OCI-LY7 (cell line): ENCODE measurements around the gene ZNF267. TPM values are rescaled to one million over a fixed set of nuclear protein-coding genes. Genes with fewer than 3 reads are reported as not detected.

Experiments used
- BruUV-seq: library from RNA; stranded (reverse); fragments of 400-500 nt; replicated peaks from 2 replicates; lab custom pipeline; 2021; lab: Mats Ljungman, UMichigan
- CTCF ChIA-PET: fragments of 300-600 bp; sonication (Branson Sonifier 250); formaldehyde crosslinking; loops from one replicate; lab custom pipeline; 2022; ENCODE audit warnings: antibody characterized with exemption; ENCODE audit not compliant: unreplicated experiment; lab: Charles Lee
- POLR2A ChIA-PET: fragments of 300-600 bp; sonication (Branson Sonifier 250); formaldehyde crosslinking; loops from one replicate; lab custom pipeline; 2022; ENCODE audit warnings: antibody characterized with exemption; lab: Charles Lee
- DNase-seq: peaks from one replicate; pipeline ENCODE4 v3.0.0-alpha.2; 2015; ENCODE audit warnings: low spot score
- H2AFZ ChIP-seq: fragments of 200-600 bp; sonication (generic), shearing (Covaris generic); 2 replicates; pipeline ENCODE4 v1.6.1; 2014; ENCODE audit warnings: mild to moderate bottlenecking, antibody characterized with exemption, low read length, moderate library complexity
- H3K27ac ChIP-seq: fragments of 200-600 bp; sonication (generic); 2 replicates; pipeline ENCODE4 v1.5.1; 2014; ENCODE audit warnings: mixed run types, low read depth, mild to moderate bottlenecking, moderate library complexity, low read length, inconsistent platforms; ENCODE audit not compliant: poor library complexity, severe bottlenecking
- H3K36me3 ChIP-seq: fragments of 200-600 bp; sonication (generic); 2 replicates; pipeline ENCODE4 v1.6.1; 2014; ENCODE audit warnings: mild to moderate bottlenecking, antibody characterized with exemption, low read length, moderate library complexity, mixed read lengths; ENCODE audit not compliant: insufficient read depth
- H3K4me1 ChIP-seq: fragments of 200-600 bp; sonication (generic); 2 replicates; pipeline ENCODE4 v1.5.1; 2014; ENCODE audit warnings: mild to moderate bottlenecking, low read length; ENCODE audit not compliant: insufficient read depth, poor library complexity, severe bottlenecking
- H3K4me2 ChIP-seq: fragments of 200-600 bp; sonication (generic); 2 replicates; pipeline ENCODE4 v1.6.1; 2014; ENCODE audit warnings: mild to moderate bottlenecking, low read length
- H3K4me3 ChIP-seq: fragments of 200-600 bp; sonication (generic); 2 replicates; pipeline ENCODE4 v1.5.1; 2014; ENCODE audit warnings: mild to moderate bottlenecking, low read depth, low read length; ENCODE audit not compliant: poor library complexity, severe bottlenecking
- H3K79me2 ChIP-seq: fragments of 200-600 bp; sonication (generic); 2 replicates; pipeline ENCODE4 v1.6.1; 2016; ENCODE audit warnings: low read depth, mild to moderate bottlenecking, low read length, moderate library complexity, mixed read lengths; ENCODE audit not compliant: insufficient read depth
- H3K9me2 ChIP-seq: fragments of 200-600 bp; sonication (generic); 2 replicates; pipeline ENCODE4 v1.6.1; 2016; ENCODE audit warnings: mild to moderate bottlenecking, low read length, mixed read lengths; ENCODE audit not compliant: insufficient read depth
- H3K9me3 ChIP-seq: fragments of 200-600 bp; sonication (generic); 2 replicates; pipeline ENCODE4 v1.6.1; 2014; ENCODE audit warnings: mild to moderate bottlenecking, mixed run types, low read length, mixed read lengths
- H4K20me1 ChIP-seq: fragments of 200-600 bp; sonication (generic); 2 replicates; pipeline ENCODE4 v1.6.1; 2014; ENCODE audit warnings: mild to moderate bottlenecking, antibody characterized with exemption, low read length, moderate library complexity, mixed read lengths; ENCODE audit not compliant: insufficient read depth
- CTCF ChIP-seq: fragments of 200-600 bp; sonication (generic); conservative IDR thresholded peaks from 2 replicates; pipeline ENCODE4 v1.5.1; 2014; ENCODE audit warnings: mild to moderate bottlenecking, antibody characterized with exemption, low read length, moderate library complexity, mixed read lengths
- EZH2phosphoT487 ChIP-seq: fragments of 200-600 bp; sonication (generic); IDR thresholded peaks from 2 replicates; pipeline ENCODE4 v1.6.1; 2018; ENCODE audit warnings: low read depth, borderline replicate concordance, mild to moderate bottlenecking, mixed run types, antibody characterized with exemption, low read length, moderate library complexity, mixed read lengths
- intact Hi-C: fragments of 100-400 bp; cut with micrococcal nuclease; formaldehyde crosslinking; loops from one replicate; pipeline ENCODE4 v1.10.0; 2022; ENCODE audit not compliant: unreplicated experiment
- total RNA-seq, 2 experiments: library from RNA; depleted of rRNA in 1 of 2; stranded (reverse); fragments of >200 nt in 1 of 2; shearing (Covaris generic) in 1 of 2; gene quantifications; 2 replicates each; pipeline ENCODE4 v1.2.3, GENCODE V29; 2014 to 2022

ZNF267 gene
- total RNA-seq, 2 experiments from 2014 or later = 23.3 to 38.8 TPM

- POLR2A ChIA-PET = interaction anchor here (0.6 to 0.8 kb wide), 2 partner anchors 158 to 689 kb away, joined by 3 read pairs; no protein-coding TSS in a partner anchor
- peaks cover 28% of the 10 kb centered on the region for H3K4me1 ChIP-seq
- intact Hi-C loops = loop anchor here (5.0 kb wide), 1 partner anchor 48 kb away; no protein-coding TSS in a partner anchor
Observed at GRCh38 chr16:31869511-31870201, 4.0 kb upstream of the ZNF267 start.

GRCh38 chr16:31870809-31871208 lies 2.8 kb upstream of the ZNF267 start:
- H3K9me3 ChIP-seq = 0 out of 2 replicates have a peak, but pooled peaks cover 2% of the 10 kb centered on the region
- no peak overlapping the region for H2AFZ ChIP-seq
- no peaks in the 10 kb centered on the region for H3K9me2 ChIP-seq
- no peak overlapping the region for H3K27ac ChIP-seq
- H3K79me2 ChIP-seq = peaks cover 22% of the 10 kb centered on the region
- no peak overlapping the region for H3K4me2 ChIP-seq
- BruUV-seq = no TSS peak
- ChIA-PET POLR2A (interaction anchor here (0.8 kb wide), 1 partner anchor 12 kb away, joined by 3 read pairs; no protein-coding TSS in a partner anchor), CTCF (no interaction called here)
- intact Hi-C loops = loop anchor here (5.0 kb wide), 1 partner anchor 46 kb away; no protein-coding TSS in a partner anchor
- TF ChIP-seq EZH2phosphoT487 (no peak), CTCF (no peak)
- H3K36me3 ChIP-seq = peaks cover 13% of the 10 kb centered on the region
- peaks cover 38% of the 10 kb centered on the region for H3K4me1 ChIP-seq
- no peak for DNase-seq
- H4K20me1 ChIP-seq = peaks cover 12% of the 10 kb centered on the region
- H3K4me3 ChIP-seq = no peak overlapping the region

More at GRCh38 chr16:31869511-31870201, 4.0 kb upstream of the ZNF267 start:
- H2AFZ ChIP-seq = peak overlapping the region; percentile 32; the same call in 1 of the 2 replicates
- H3K4me2 ChIP-seq = peak overlapping the region; percentile 73
- peaks cover 10% of the 10 kb centered on the region for H3K79me2 ChIP-seq
- TF ChIP-seq EZH2phosphoT487 = no peak
- TF ChIP-seq CTCF = no peak
- peaks cover under 1% of the 10 kb centered on the region; the same call in 1 of the 2 replicates for H4K20me1 ChIP-seq
- peak; percentile 85 for DNase-seq
- no peaks in the 10 kb centered on the region for H3K9me3 ChIP-seq
- no TSS peak for BruUV-seq
- CTCF ChIA-PET = interaction anchor here (1.1 to 1.3 kb wide), 2 partner anchors 411 to 1025 kb away, joined by 3 to 10 read pairs; partner anchors contain the start of gene ARMC5
- peak overlapping the region; percentile 27 for H3K27ac ChIP-seq
- peaks cover 1% of the 10 kb centered on the region; the same call in 1 of the 2 replicates for H3K36me3 ChIP-seq
- no peaks in the 10 kb centered on the region for H3K9me2 ChIP-seq
- H3K4me3 ChIP-seq = peak overlapping the region; percentile 37

- peaks cover 45% of the 10 kb centered on the region for H3K4me1 ChIP-seq
Observed at GRCh38 chr16:31871510-31871909, 2.1 kb upstream of the ZNF267 start.

More at GRCh38 chr16:31871510-31871909, 2.1 kb upstream of the ZNF267 start:
- Histone ChIP-seq H4K20me1 (peaks cover 19% of the 10 kb centered on the region), H3K9me2 (no peaks in the 10 kb centered on the region), H2AFZ (no peak overlapping the region), H3K4me3 (no peak overlapping the region), H3K27ac (no peak overlapping the region), H3K79me2 (peaks cover 29% of the 10 kb centered on the region), H3K36me3 (peaks cover 20% of the 10 kb centered on the region), H3K4me2 (no peak overlapping the region), H3K9me3 (0 out of 2 replicates have a peak, but pooled peaks cover 4% of the 10 kb centered on the region)
- TF ChIP-seq CTCF (no peak), EZH2phosphoT487 (no peak)
- no TSS peak for BruUV-seq
- intact Hi-C loops = loop anchor here (5.0 kb wide), 1 partner anchor 46 kb away; no protein-coding TSS in a partner anchor
- ChIA-PET POLR2A (interaction anchor here (0.8 kb wide), 1 partner anchor 11 kb away, joined by 3 read pairs; no protein-coding TSS in a partner anchor), CTCF (no interaction called here)
- no peak for DNase-seq
